Measurements from ENCODE around the gene PRODH2.
"Not testable (repeated sequence)": the region's sequence is repeated elsewhere in the genome, so short reads cannot be mapped to it uniquely, and the experiment has no call there.

Gene PRODH2

GRCh38 chr19:35775298-35776101 is 37.1 kb downstream of the PRODH2 start, which contains the start of gene ARHGAP33:
Gene ARHGAP33 (plus strand): TSS chr19:35775564. CDS start chr19:35775659, 95 bp downstream.
- in situ Hi-C loops (cut with MboI; ENCODE audit: low pct_unique_long_range_greater_than_20kb, low sequenced_read_pairs, unreplicated experiment): no loop called here
- peak; percentile 100 for DNase-seq (ENCODE audit: low spot score)
- no peak for TF ChIP-seq CTCF (IDR thresholded peaks at IDR 0.05; ENCODE audit: extremely low read depth, insufficient read depth, missing control alignments)

- DNase-seq (ENCODE audit: low spot score): no peak
- in situ Hi-C loops (cut with MboI; ENCODE audit: low pct_unique_long_range_greater_than_20kb, low sequenced_read_pairs, unreplicated experiment): no loop called here
- TF ChIP-seq CTCF (IDR thresholded peaks at IDR 0.05; ENCODE audit: extremely low read depth, insufficient read depth, missing control alignments): no peak
Observed at GRCh38 chr19:35775046-35775297, 37.7 kb downstream of the PRODH2 start.

- TF ChIP-seq CTCF (IDR thresholded peaks at IDR 0.05; ENCODE audit: extremely low read depth, insufficient read depth, missing control alignments): no peak
- in situ Hi-C loops (cut with MboI; ENCODE audit: low pct_unique_long_range_greater_than_20kb, low sequenced_read_pairs, unreplicated experiment): no loop called here
- no peak for DNase-seq (ENCODE audit: low spot score)
Observed at GRCh38 chr19:35774274-35775045, 38.2 kb downstream of the PRODH2 start.

GRCh38 chr19:35773020-35773806 is 39.4 kb downstream of the PRODH2 start:
- DNase-seq (ENCODE audit: low spot score): no peak
- no peak for TF ChIP-seq CTCF (IDR thresholded peaks at IDR 0.05; ENCODE audit: extremely low read depth, insufficient read depth, missing control alignments)
- in situ Hi-C loops (cut with MboI; ENCODE audit: low pct_unique_long_range_greater_than_20kb, low sequenced_read_pairs, unreplicated experiment): no loop called here

GRCh38 chr19:35772362-35772761 is 40.3 kb downstream of the PRODH2 start:
- DNase-seq (ENCODE audit: low spot score); in situ Hi-C loops (cut with MboI; ENCODE audit: low pct_unique_long_range_greater_than_20kb, low sequenced_read_pairs, unreplicated experiment): not testable (repeated sequence)

GRCh38 chr19:35768082-35768421 is 44.6 kb downstream of the PRODH2 start:
- DNase-seq (ENCODE audit: low spot score): no peak
- in situ Hi-C loops (cut with MboI; ENCODE audit: low pct_unique_long_range_greater_than_20kb, low sequenced_read_pairs, unreplicated experiment): no loop called here
- TF ChIP-seq CTCF (IDR thresholded peaks at IDR 0.05; ENCODE audit: extremely low read depth, insufficient read depth, missing control alignments): no peak

Data from GM13977 (cell line).